ENCODE measurements around the gene C10orf120. TPM values are rescaled to one million over a fixed set of nuclear protein-coding genes. Genes with fewer than 3 reads are reported as not detected.

Gene C10orf120
- total RNA-seq, 1 experiment from 2014 or later, result not detected

GRCh38 chr10:122701652-122702051, 2.0 kb upstream of the C10orf120 start:
- Histone ChIP-seq H3K27ac (ENCODE audit: low read depth, low read length, poor library complexity, severe bottlenecking) (no peak overlapping the region), H3K4me1 (ENCODE audit: insufficient read depth, low read length, poor library complexity, severe bottlenecking) (no peaks in the 10 kb centered on the region), H3K9me3 (ENCODE audit: low read depth, low read length, poor library complexity, severe bottlenecking) (no peaks in the 10 kb centered on the region), H3K36me3 (ENCODE audit: insufficient read depth, low read length, poor library complexity, severe bottlenecking) (no peaks in the 10 kb centered on the region), H3K4me3 (ENCODE audit: low read depth, low read length, poor library complexity, severe bottlenecking) (no peak overlapping the region), H3K27me3 (replicated peaks; ENCODE audit: insufficient read depth, low read depth, low read length, poor library complexity) (peaks cover 9% of the 10 kb centered on the region)
- DNase-seq (ENCODE audit: low spot score), result no peak
- intact Hi-C loops (cut with micrococcal nuclease; ENCODE audit: unreplicated experiment), result loop anchor here (2.0 to 5.0 kb wide), 2 partner anchors 135 to 424 kb away; no protein-coding TSS in a partner anchor
- BruUV-seq (replicated peaks), result no TSS peak
- ChIA-PET CTCF (no interaction called here), POLR2A (ENCODE audit: low non-redundant PET) (no interaction called here)
- no peak for TF ChIP-seq EZH2 (IDR thresholded peaks at IDR 0.05; ENCODE audit: borderline replicate concordance, low read depth, low read length, poor library complexity, severe bottlenecking)
- TF ChIP-seq CTCF (conservative IDR thresholded peaks at IDR 0.05; ENCODE audit: low read depth, low read length), result no peak

DNA sequence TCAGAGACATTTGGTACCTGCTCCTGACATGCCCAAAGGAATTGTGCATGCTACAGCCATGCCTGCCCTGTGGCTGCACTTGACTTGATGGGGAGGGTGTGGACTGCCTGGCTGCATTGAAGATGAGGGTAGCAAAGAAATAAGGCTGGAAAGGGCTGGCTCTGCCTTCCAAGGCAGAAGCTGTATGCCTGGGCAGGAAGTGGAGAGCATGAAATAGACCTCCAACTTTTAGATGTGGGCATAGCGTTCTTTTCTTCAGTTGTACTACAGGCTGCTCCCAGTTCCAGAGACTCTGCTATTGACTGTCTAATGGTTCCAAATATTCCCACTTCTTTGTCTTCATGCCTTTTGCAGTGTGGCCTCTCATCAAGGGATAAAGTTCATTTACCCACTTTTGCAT, 3.0 kb downstream of the C10orf120 start:
- H3K27me3 ChIP-seq (replicated peaks; ENCODE audit: insufficient read depth, low read depth, low read length, poor library complexity), result peaks cover 22% of the 10 kb centered on the region
- H3K4me1 ChIP-seq (ENCODE audit: insufficient read depth, low read length, poor library complexity, severe bottlenecking), result no peaks in the 10 kb centered on the region
- BruUV-seq (replicated peaks), result no TSS peak
- H3K36me3 ChIP-seq (ENCODE audit: insufficient read depth, low read length, poor library complexity, severe bottlenecking), result no peaks in the 10 kb centered on the region
- no peak for DNase-seq (ENCODE audit: low spot score)
- CTCF ChIA-PET, result no interaction called here
- intact Hi-C loops (cut with micrococcal nuclease; ENCODE audit: unreplicated experiment), result no loop called here
- no peak overlapping the region for H3K4me3 ChIP-seq (ENCODE audit: low read depth, low read length, poor library complexity, severe bottlenecking)
- no peak for TF ChIP-seq CTCF (conservative IDR thresholded peaks at IDR 0.05; ENCODE audit: low read depth, low read length)
- TF ChIP-seq EZH2 (IDR thresholded peaks at IDR 0.05; ENCODE audit: borderline replicate concordance, low read depth, low read length, poor library complexity, severe bottlenecking), result no peak
- H3K9me3 ChIP-seq (ENCODE audit: low read depth, low read length, poor library complexity, severe bottlenecking), result no peaks in the 10 kb centered on the region
- no peak overlapping the region for H3K27ac ChIP-seq (ENCODE audit: low read depth, low read length, poor library complexity, severe bottlenecking)
- POLR2A ChIA-PET (ENCODE audit: low non-redundant PET), result no interaction called here

- H3K9me3 ChIP-seq (ENCODE audit: low read depth, low read length, poor library complexity, severe bottlenecking), result no peaks in the 10 kb centered on the region
- no peaks in the 10 kb centered on the region for H3K36me3 ChIP-seq (ENCODE audit: insufficient read depth, low read length, poor library complexity, severe bottlenecking)
- intact Hi-C loops (cut with micrococcal nuclease; ENCODE audit: unreplicated experiment), result no loop called here
- BruUV-seq (replicated peaks), result no TSS peak
- no peak overlapping the region for H3K4me3 ChIP-seq (ENCODE audit: low read depth, low read length, poor library complexity, severe bottlenecking)
- DNase-seq (ENCODE audit: low spot score), result no peak
- TF ChIP-seq CTCF (conservative IDR thresholded peaks at IDR 0.05; ENCODE audit: low read depth, low read length) (no peak), EZH2 (IDR thresholded peaks at IDR 0.05; ENCODE audit: borderline replicate concordance, low read depth, low read length, poor library complexity, severe bottlenecking) (no peak)
- POLR2A ChIA-PET (ENCODE audit: low non-redundant PET), result no interaction called here
- H3K27me3 ChIP-seq (replicated peaks; ENCODE audit: insufficient read depth, low read depth, low read length, poor library complexity), result peaks cover 33% of the 10 kb centered on the region
- no peaks in the 10 kb centered on the region for H3K4me1 ChIP-seq (ENCODE audit: insufficient read depth, low read length, poor library complexity, severe bottlenecking)
- H3K27ac ChIP-seq (ENCODE audit: low read depth, low read length, poor library complexity, severe bottlenecking), result no peak overlapping the region
- CTCF ChIA-PET, result no interaction called here
Observed at GRCh38 chr10:122692744-122693143, 6.9 kb downstream of the C10orf120 start.
